Measurements from ENCODE around the gene HMGCS1.
A peak's percentile ranks its signal among the peaks of the same experiment; 100 is the strongest.
"Not testable (repeated sequence)": the region's sequence is repeated elsewhere in the genome, so short reads cannot be mapped to it uniquely, and the experiment has no call there.

The HMGCS1 gene

DNA sequence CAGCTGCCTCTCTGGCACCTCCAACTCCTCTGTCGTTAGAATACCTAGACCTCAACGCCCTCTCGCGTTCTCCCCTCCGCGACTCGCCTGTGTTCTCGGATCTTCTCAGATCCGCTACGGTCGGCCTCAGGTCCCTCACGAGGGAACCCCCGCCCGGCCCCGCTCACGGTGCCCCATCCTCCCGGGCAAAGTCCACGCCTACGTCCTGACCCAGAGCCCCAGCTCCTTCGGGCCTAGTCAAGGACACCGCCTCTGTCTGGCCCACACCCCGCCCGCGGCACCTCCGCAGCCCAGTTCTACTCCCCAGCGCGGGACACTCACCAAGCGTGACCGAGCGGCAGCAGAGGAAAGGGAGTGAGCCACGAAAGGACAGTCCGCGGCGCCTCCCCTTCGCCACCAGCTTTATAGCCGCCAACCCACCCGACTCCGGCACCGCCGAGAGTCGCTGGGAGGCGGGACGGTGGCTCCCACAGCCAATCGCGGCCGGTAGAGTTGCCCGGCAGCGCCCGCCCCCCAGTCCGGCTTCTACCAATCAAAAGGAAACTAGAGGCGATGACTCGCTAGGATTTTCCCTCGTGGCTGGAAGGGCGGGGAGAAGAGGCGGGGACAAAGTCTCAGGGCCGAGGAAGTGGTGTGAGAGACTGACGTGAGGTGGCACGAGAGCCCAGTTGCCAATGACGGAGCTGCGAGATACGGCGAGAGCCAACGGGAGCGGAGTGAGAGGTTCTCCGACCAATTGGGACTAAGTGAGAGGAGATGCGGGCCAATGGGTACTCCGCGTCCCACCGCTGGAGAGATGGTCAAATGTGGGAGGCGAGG, at the start of gene HMGCS1:
HMGCS1 (minus strand) TSS at position 378 of the 819 bp plus-strand sequence. CDS start 14,447 bp downstream, outside the sequence.
- peak; percentile 100 for DNase-seq (ENCODE audit: low spot score)
- FAIRE-seq: peak; percentile 97

DNA sequence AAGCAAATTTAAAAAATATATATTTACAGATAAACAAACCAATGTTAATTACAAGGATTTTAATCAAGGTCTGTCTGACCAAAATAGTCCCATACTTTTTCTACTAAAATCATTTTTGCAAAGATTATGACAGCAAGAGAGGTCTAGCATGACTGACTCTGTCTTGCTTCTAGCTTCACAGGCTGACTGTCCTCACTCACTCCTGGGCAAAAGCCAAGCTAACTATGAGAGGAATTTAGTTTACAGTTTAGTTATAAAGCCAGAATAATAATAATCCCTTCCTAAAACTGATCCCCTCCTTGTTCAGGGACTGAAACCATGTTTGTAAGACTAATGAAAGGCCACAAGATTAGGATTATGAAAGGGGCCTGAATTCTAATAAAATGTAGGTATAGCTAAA, 45.5 kb upstream of the HMGCS1 start:
- no peak for FAIRE-seq
- no peak for DNase-seq (ENCODE audit: low spot score)

DNA sequence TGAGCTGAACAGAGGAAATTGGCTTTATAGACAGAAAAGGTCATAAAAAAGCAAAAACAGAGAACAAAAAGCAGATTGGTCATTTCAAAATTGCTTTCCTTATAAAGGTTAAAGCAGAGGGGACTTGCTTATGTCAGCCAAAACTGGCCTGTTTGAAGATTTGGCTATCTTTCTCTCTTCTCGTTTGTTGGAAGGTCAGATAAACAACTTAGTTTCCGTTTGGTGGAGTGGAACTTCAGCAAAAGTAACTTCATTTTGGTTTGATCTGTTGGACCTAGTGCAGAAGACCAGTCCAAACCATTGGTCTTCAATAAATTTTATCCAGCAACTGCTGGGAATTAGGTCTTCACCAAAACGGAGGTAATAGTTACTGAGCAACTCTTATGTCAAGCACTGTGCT, 45.1 kb upstream of the HMGCS1 start:
- DNase-seq (ENCODE audit: low spot score): no peak

DNA sequence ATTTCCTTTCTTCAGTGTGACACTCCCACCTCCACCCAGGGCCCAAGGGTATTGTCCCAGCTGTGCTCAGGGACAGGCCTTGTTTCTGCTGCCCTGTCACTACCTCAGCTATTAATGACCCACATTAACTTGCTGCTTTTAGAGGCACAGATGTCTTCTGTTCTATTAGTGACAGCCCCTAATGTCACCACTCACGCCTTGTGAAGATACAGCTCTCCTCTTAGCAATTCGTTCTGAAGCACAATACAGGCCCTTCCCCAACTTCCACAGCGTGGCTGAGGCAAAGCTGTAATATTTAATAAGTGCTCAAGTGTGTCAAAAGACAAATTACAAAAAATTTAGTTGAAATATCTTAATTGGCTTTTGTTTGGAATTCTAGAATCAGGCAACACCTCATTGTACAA, 44.7 kb upstream of the HMGCS1 start:
- FAIRE-seq: no peak
- no peak for DNase-seq (ENCODE audit: low spot score)

More for the DNA sequence above, 45.1 kb upstream of the HMGCS1 start:
- FAIRE-seq: no peak

DNA sequence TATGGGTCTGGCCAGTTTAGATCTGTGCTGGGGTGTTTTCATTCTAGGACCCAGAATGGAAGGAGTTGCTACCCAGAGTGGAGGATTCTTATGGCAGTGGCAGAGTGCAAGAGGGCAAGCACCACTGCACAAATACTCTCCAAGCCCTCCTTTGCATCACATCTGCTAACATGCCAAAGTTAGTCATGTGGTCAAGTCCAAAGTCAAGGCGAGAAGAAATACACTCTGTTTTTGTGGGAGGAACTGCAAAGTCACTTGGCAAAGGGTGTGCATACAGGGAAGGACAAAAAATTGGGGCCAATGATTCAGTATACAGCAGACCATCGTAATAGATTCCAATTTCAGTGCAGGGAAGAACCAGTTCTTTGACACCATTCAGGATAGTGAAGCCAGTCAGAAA, 43.9 kb upstream of the HMGCS1 start:
- DNase-seq (ENCODE audit: low spot score): no peak
- FAIRE-seq: no peak

DNA sequence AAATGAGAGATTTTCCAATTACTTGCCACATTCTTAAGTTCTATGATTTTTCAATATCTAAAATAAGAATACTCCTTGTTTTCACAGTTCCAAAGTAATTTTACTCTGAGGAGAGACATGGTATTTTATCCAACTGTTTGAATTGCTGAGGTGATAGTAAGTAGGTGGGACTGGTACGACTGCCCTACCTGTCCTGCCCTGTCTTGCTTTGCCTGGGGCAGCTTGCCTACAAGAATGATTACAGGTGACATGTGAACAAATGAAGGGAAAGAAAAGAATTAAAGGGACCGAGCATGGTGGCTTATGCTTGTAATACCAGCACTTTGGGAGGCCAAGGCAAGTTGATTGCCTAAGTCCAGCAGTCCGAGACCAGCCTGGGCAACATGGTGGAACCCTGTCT, 41.6 kb upstream of the HMGCS1 start:
- FAIRE-seq: no peak
- no peak for DNase-seq (ENCODE audit: low spot score)

DNA sequence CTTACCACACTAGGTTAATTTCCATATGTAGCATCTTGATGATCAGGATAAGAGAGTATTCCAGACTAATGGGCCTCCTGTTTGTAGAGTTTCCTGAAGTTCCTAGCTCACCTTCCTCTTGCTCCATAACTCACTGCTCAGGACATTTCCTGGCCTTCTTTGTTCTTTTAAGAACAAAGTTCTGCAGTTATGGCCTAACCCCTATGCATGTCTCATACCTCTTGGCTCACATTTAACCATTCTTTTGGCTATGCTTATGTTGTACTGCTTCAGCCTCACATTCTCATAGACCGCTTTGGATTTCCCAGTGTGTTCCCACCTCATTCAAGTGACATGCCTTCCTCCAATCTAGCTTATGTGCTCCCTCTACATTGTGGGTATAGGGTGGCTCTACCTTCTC, 40.5 kb upstream of the HMGCS1 start:
- DNase-seq (ENCODE audit: low spot score) (no peak), FAIRE-seq (no peak)

DNA sequence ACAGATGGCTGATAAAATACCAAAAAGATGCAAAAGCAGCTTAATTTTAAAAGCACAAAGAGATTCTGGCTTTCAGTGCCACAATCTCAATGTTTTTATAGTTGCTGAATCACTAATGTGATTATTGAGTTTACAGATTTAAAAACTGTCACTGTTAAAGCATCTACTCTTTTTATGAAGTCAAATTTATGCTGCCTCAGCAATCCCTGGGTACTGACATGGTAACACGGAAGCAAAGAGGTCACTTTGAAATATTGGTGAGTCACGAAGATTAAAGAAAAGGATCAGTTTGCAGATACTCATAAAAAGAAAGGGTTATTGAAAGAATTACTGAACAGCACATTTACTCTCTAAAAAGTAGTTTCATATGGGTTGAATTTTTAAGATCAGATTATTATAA, 39.7 kb upstream of the HMGCS1 start:
- no peak for DNase-seq (ENCODE audit: low spot score)
- no peak for FAIRE-seq

DNA sequence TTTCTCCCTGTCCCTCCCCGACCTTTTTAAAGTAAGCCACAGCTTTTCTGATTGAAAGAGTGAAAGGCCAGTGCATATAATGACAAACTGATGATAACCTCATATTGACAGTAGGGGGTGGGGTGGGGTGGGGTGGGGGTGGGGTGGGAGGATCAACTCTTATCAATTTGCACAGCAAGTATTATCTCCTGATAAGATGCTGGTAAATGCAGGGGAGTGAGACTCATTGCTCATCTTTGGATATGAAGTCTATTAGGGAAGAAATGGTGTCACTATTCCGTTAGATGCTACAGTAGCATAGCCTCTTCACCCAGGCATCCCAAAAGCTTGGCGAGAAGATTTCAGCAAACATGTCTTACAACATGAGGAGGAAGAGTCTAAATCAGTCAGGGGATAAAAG, 38.9 kb upstream of the HMGCS1 start:
- DNase-seq (ENCODE audit: low spot score) (no peak), FAIRE-seq (no peak)

DNA sequence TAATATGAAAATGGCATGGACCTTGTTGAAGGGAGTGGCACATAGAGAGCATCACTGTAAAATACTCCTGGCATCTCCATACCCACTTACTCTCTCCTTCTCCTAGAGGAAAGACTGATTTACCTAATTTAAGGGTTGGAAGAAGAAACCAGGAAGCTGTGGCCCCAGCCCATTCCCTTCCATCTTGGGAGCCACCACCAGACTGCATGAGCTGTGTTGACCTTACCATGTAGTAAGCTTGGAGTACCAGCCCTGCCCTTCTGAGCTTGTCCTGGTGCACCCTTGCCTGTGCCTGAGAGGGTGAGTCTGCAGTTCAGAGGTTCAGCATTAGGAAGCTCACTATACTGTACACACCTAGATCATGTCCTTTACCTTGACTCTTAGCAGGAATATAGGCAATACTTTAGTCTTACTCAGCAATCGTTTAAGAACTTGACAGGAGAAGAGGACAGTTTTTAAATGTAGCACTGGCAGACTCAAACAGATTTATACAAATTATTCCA, 35.7 kb upstream of the HMGCS1 start:
- no peak for DNase-seq (ENCODE audit: low spot score)
- FAIRE-seq: no peak

DNA sequence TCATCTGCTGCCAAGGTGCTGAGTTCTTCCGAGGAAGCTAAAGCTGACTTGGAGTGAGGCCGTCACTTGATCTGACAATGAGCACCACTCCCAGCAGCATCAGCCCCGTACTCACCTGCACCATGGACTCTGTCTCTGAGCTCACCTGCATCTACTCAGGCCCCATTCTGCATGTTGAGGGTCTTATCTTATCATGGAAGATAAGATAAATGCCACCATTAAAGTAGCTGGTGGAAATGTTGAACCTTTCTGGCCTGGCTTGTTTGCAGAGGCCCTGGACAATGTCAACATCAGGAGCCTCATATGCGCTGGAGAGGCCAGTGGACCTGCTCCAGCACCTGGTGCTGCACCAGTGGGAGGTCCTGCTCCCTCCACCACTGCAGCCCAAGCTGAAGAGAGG, 35.0 kb upstream of the HMGCS1 start:
- FAIRE-seq (no peak), DNase-seq (ENCODE audit: low spot score) (no peak)

DNA sequence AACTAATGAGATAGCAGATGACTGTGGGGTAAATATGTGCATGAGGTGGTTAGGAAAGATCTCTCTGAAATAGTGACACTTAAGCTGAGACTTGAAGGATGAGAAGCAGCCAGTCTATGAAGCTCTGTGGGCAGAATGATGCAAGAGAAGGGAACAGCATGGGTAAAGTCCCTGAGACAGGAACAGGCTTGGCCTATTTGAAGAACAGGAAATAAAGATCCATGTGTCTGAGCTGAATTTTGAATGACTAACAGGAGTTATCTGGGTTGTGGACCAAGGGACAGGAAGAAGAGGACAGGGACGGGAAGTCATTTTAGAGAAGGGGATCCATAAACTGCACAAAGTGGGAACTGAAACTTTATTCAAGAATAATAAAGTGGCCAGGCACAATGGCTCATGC, 25.6 kb upstream of the HMGCS1 start:
- DNase-seq (ENCODE audit: low spot score): no peak
- no peak for FAIRE-seq

DNA sequence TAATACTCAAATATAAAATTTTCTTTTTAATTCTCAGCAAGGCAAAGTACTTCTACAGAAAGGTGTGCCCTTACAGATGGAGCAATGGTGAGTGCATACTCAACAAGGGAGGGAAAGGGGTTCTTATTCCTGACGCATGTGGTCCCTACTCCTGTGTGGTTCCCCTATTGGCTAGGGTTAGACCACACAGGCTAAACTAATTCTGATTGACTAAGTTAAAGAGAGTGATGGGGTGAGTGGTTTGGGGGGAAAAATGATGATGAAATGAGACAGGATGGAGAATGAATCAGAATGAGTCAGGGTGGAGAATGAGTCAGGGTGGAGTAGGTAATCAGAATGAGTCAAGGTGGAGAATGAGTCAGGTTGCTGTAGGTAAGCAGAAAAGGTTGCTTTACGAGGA, 22.9 kb upstream of the HMGCS1 start:
- FAIRE-seq (peak; percentile 93), DNase-seq (ENCODE audit: low spot score) (peak; percentile 81)

DNA sequence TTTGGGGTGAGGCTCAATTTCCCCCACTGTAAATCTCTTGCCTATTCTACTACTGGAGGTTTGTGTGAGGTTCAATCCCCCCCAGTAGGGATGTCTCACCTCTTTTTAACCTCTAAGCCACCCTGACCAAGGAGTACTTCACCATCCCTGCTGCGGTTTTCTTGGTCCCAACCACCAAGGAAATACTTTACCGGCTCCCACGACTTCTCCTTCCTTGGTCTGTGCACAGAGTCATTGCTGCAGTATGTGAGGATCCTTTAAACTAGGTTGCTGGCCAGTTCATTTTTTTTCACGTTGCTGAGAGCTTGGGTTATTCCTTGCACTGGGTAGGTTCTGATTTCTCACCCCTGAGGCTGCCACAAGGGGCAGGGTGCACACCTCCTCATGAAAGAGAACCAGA, 22.5 kb upstream of the HMGCS1 start:
- FAIRE-seq (peak; percentile 48), DNase-seq (ENCODE audit: low spot score) (peak; percentile 58)

DNA sequence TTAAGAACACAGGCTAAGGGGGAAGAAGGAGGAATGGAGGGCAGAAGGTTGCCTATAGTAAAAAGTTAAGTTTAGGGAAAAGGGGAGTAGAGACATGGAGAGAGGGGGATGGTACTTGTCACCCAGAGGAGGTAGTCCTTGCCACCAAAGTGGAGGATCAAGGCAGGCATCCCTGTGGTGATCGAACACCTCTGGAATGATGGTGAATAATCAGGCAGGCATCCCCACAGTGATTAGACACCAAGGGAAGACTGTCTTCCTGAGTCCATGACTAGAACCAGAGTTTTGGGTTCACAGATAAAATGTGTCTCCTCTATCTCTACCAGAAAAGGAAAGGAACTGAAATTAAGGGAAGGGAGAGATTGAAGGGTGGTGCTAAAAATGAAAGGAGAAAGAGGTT, 19.2 kb upstream of the HMGCS1 start:
- peak; percentile 60 for DNase-seq (ENCODE audit: low spot score)
- no peak for FAIRE-seq

DNA sequence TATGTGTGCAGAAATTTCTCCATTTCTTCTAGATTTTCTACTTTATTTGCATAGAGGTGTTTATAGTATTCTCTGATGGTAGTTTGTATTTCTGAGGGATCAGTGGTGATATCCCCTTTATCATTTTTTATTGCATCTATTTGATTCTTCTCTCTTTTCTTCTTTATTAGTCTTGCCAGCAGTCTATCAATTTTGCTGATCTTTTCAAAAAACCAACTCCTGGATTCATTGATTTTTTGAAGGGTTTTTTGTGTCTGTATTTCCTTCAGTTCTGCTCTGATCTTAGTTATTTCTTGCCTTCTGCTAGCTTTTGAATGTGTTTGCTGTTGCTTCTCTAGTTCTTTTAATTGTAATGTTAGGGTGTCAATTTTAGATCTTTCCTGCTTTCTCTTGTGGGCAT, 12.4 kb upstream of the HMGCS1 start:
- not testable (repeated sequence) for FAIRE-seq; DNase-seq (ENCODE audit: low spot score)

DNA sequence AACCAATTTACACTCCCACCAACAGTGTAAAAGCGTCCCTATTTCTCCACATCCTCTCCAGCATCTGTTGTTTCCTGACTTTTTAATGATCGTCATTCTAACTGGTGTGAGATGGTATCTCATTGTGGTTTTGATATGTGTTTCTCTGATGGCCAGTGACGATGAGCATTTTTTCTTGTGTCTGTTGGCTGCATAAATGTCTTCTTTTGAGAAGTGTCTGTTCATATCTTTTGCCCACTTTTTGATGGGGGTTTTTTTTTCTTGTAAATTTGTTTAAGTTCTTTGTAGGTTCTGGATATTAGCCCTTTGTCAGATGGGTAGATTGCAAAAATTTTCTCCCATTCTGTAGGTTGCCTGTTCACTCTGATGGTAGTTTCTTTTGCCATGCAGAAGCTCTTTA, 10.3 kb upstream of the HMGCS1 start:
- not testable (repeated sequence) for FAIRE-seq

DNA sequence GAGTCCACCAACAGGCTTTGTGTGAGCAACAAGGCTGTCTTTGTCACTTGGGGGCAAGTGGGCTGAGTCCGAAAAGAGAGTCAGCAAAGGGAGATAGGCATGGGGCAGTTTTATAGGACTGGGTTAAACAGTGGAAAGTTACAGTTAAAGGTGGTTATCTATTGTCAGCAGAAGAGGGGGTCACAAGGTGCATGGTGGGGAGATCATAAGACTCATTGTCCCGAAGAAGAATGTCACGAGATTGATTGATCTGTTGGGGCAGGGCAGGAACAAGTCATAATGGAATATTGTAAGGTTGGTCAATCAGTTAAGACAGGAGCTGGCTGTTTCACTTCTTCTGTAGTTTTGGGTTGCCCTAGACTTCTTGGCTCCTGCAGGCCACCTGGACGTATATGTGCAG, 7.6 kb upstream of the HMGCS1 start:
- no peak for FAIRE-seq
- no peak for DNase-seq (ENCODE audit: low spot score)

More for the DNA sequence above, 10.3 kb upstream of the HMGCS1 start:
- not testable (repeated sequence) for DNase-seq (ENCODE audit: low spot score)

DNA sequence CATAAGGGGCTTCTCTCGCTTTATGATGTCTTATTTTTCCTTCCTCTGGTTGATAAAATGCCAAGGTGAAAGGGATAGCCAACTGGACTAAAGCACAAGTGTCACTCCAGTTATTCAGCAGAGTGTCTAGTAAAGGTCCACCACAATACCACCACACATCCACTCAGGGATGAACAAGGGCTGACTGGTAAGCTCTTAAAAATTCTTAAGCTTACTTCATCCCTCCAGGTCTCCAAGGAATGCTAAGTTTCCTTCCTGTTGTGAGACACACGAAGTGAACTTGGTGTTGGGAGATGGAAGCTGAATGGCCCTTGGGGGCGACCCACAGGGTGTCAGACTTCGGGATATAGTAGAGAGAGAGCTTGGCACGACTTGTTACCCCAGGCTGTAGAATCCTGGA, 3.2 kb upstream of the HMGCS1 start:
- no peak for FAIRE-seq
- DNase-seq (ENCODE audit: low spot score): peak; percentile 59

DNA sequence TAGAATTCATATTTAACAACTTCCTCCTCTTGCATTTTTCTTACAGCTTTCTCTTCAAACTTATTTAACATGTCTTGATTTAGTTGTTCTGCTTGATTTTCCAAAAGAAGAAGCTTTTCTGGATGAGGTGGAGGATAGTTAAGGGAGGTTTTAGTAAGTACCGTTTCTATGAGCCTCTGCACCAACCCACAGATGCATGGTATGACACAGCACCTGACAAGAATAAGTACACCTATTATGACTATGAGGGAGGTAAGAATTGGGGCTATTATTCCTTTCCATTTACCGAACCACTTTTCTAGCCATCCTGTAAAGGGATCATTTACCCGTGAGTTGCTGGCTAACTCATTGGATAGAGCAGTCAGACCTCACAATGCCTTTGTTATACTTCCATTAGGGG, 2.5 kb upstream of the HMGCS1 start:
- FAIRE-seq: no peak
- no peak for DNase-seq (ENCODE audit: low spot score)

DNA sequence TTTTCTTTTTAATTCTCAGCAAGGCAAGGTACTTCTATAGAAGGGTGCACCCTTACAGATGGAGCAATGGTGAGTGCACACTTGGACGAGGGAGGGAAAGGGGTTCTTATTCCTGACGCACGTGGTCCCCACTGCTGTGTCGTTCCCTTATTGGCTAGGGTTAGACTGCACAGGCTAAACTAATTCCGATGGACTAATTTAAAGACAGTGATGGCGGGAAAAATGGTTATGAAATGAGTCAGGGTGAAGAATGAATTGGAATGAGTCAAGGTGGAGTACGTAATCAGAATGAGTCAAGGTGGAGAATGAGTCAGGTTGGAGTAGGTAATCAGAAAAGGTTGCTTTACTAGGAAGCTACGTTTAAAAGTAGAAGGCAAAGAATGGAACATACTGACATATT, 2.1 kb upstream of the HMGCS1 start:
- FAIRE-seq (peak; percentile 95), DNase-seq (ENCODE audit: low spot score) (peak; percentile 94)

DNA sequence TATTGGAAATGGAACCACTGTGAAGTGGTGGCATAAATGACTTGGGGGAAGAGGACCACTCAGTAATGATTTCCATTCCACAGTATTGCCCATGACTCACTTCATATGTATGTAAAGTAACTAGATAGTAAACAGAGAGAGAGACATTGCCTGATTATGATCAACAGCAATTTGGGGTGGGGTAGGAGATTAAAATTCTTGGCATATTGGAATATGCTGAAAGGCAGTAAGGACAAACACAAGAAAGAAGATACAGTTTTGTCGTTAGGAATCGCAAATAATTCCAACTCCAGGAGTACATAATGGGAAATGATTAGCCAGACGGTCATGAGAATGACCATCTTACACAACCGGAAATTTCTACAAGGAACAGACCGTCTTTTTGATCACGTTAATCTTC, 1.5 kb upstream of the HMGCS1 start:
- peak; percentile 56 for DNase-seq (ENCODE audit: low spot score)

DNA sequence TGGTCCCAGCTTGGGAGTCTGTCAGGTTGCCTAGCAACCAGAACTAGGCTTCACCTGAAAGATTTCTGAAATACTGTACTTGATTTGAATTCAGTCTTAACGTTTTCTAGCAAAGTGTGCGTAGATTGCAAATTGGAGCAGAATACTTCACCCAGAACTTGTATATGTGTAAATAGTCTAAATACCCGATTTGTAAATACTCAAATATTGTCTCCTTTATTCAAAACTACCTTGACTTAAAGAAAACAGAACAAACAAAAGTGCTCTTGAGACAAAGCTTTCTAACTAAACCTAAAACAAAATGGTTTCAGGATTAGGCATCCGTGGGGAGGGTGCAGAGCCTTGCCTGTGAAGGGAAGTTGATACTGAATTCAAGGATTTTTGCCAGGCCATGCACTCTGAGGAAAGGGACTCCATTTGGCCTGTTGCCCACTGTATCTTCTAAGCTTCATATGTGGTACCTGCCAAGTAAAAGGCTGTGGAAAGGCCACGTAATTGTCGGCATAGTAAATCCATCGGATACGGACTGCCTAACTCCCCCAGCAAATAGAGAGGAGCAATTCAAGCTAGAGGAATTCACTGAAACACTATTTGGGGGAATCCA, 744 bp upstream of the HMGCS1 start:
- DNase-seq (ENCODE audit: low spot score) (no peak), FAIRE-seq (no peak)

More for the DNA sequence above, 1.5 kb upstream of the HMGCS1 start:
- no peak for FAIRE-seq
